HEK293T (cell line): Measurements from ENCODE around the gene TMEM37.
"Not testable (repeated sequence)": the region's sequence is repeated elsewhere in the genome, so short reads cannot be mapped to it uniquely, and the experiment has no call there.

Source experiments
- CTCF ChIA-PET: fragments of 350-600 bp; formaldehyde crosslinking; extraction: SDS; loops from one replicate; lab custom pipeline; 2021; ENCODE audit warnings: antibody characterized with exemption, inconsistent platforms; lab: Yijun Ruan, JAX
- POLR2A ChIA-PET: fragments of 350-600 bp; formaldehyde crosslinking; extraction: SDS; loops from one replicate; lab custom pipeline; 2020; ENCODE audit warnings: antibody characterized with exemption, inconsistent platforms; lab: Yijun Ruan, JAX
- DNase-seq: peaks from one replicate; pipeline ENCODE4 v3.0.0; 2012; ENCODE audit warnings: mixed read lengths; ENCODE audit errors: extremely low spot score
- ARNT ChIP-seq: fragments of 450-650 bp; IDR thresholded peaks from 2 replicates; pipeline ENCODE4 v1.6.1; 2017; ENCODE audit warnings: mild to moderate bottlenecking
- BHLHE40 ChIP-seq: fragments of 450-650 bp; IDR thresholded peaks from 2 replicates; pipeline ENCODE4 v1.6.1; 2016; ENCODE audit warnings: mild to moderate bottlenecking, moderate library complexity, borderline replicate concordance
- CTBP1 ChIP-seq: fragments of 450-650 bp; IDR thresholded peaks from 2 replicates; pipeline ENCODE4 v1.6.1; 2016; ENCODE audit warnings: borderline replicate concordance
- ELF4 ChIP-seq: fragments of 450-650 bp; IDR thresholded peaks from 2 replicates; pipeline ENCODE4 v1.6.1; 2017; ENCODE audit warnings: antibody characterized with exemption
- FOXA1 ChIP-seq: fragments of 450-650 bp; IDR thresholded peaks from 2 replicates; pipeline ENCODE4 v1.6.1; 2016; ENCODE audit warnings: mild to moderate bottlenecking
- FOXK2 ChIP-seq: fragments of 450-650 bp; IDR thresholded peaks from 2 replicates; pipeline ENCODE4 v1.6.1; 2016; ENCODE audit warnings: mild to moderate bottlenecking
- FOXM1 ChIP-seq: fragments of 450-650 bp; IDR thresholded peaks from 2 replicates; pipeline ENCODE4 v1.6.1; 2017; ENCODE audit warnings: mild to moderate bottlenecking, borderline replicate concordance
- HDGF ChIP-seq: fragments of 450-650 bp; IDR thresholded peaks from 2 replicates; pipeline ENCODE4 v1.6.1; 2017; ENCODE audit warnings: antibody characterized with exemption, borderline replicate concordance
- L3MBTL2 ChIP-seq: fragments of 450-650 bp; conservative IDR thresholded peaks from 2 replicates; pipeline ENCODE4 v1.6.1; 2016; ENCODE audit warnings: mild to moderate bottlenecking
- LEF1 ChIP-seq: fragments of 450-650 bp; IDR thresholded peaks from 2 replicates; pipeline ENCODE4 v1.6.1; 2017; ENCODE audit warnings: mild to moderate bottlenecking, borderline replicate concordance
- NFRKB ChIP-seq: fragments of 450-650 bp; IDR thresholded peaks from 2 replicates; pipeline ENCODE4 v1.6.1; 2016; ENCODE audit warnings: mild to moderate bottlenecking, moderate library complexity
- SP1 ChIP-seq: fragments of 450-650 bp; IDR thresholded peaks from 2 replicates; pipeline ENCODE4 v1.6.1; 2017
- SUZ12 ChIP-seq: fragments of 450-650 bp; IDR thresholded peaks from 2 replicates; pipeline ENCODE4 v1.6.1; 2016; ENCODE audit warnings: mild to moderate bottlenecking
- TARDBP ChIP-seq: fragments of 450-650 bp; IDR thresholded peaks from 2 replicates; pipeline ENCODE4 v1.6.1; 2016
- ZNF384 ChIP-seq: fragments of 450-650 bp; IDR thresholded peaks from 2 replicates; pipeline ENCODE4 v1.6.1; 2016
- TF ChIP-seq, protein P1 (sequence below): fragments of 450-650 bp; IDR thresholded peaks from 2 replicates; pipeline ENCODE4 v1.6.1; 2016

TMEM37 gene

GRCh38 chr2:119389615-119390306 lies 41.9 kb upstream of the TMEM37 start:
- ChIA-PET CTCF (interaction anchor here (0.6 kb wide), 1 partner anchor 1665 kb away, joined by 8 read pairs; no protein-coding TSS in a partner anchor), POLR2A (interaction anchor here (1.0 kb wide), 1 partner anchor 23 kb away, joined by 3 read pairs; the partner anchor contains the start of genes C2orf76 and DBI)
- no peak for DNase-seq
- TF ChIP-seq ELF4 (no peak), FOXK2 (no peak)
- TF ChIP-seq, protein P1, sequence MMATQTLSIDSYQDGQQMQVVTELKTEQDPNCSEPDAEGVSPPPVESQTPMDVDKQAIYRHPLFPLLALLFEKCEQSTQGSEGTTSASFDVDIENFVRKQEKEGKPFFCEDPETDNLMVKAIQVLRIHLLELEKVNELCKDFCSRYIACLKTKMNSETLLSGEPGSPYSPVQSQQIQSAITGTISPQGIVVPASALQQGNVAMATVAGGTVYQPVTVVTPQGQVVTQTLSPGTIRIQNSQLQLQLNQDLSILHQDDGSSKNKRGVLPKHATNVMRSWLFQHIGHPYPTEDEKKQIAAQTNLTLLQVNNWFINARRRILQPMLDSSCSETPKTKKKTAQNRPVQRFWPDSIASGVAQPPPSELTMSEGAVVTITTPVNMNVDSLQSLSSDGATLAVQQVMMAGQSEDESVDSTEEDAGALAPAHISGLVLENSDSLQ = no peak

DNA sequence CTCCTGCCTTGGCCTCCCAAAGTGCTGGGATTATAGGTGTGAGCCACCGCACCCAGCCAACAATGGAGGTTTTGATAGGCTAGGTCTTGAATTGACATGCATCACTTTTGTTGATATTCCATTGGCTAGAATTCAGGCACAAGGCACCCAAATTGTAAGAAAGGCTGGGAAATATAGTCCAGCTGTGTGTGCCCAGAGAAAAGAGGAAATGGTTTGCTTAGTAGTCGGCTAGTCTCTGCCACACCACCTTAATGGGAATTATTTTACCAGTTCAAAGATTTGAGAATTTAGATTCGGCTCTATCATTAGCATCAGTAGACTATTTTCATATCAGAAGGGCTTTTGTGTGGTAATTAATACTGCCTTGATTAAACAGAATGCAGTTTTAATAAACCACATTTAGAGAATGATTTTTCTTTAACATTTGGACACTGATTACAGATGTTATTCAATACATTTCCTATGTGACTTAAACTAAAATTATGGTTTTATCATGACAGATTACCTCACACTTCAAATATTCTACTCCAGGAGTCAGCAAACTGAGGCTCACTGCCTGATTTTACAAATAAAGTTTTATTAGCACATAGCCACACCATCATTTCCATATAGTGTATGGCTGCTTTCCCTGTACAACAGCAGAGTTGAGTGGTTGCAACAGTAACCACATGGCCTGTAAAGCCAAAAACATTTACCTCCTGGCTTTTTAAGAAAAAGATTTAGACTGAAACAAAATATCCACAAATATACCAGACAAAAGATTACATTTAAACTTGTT lies 37.5 kb upstream of the TMEM37 start:
- DNase-seq = no peak
- ChIA-PET CTCF (no interaction called here), POLR2A (no interaction called here)
- TF ChIP-seq, protein P1 = no peak
- no peak for TF ChIP-seq SP1
- no peak for TF ChIP-seq FOXM1
- TF ChIP-seq TARDBP = no peak
- no peak for TF ChIP-seq SUZ12
- no peak for TF ChIP-seq ARNT
- no peak for TF ChIP-seq BHLHE40
- TF ChIP-seq FOXA1 = no peak
- no peak for TF ChIP-seq L3MBTL2
- no peak for TF ChIP-seq NFRKB
- no peak for TF ChIP-seq FOXK2
- no peak for TF ChIP-seq LEF1
- no peak for TF ChIP-seq HDGF
- TF ChIP-seq ZNF384 = no peak
- no peak for TF ChIP-seq ELF4
- no peak for TF ChIP-seq CTBP1

DNA sequence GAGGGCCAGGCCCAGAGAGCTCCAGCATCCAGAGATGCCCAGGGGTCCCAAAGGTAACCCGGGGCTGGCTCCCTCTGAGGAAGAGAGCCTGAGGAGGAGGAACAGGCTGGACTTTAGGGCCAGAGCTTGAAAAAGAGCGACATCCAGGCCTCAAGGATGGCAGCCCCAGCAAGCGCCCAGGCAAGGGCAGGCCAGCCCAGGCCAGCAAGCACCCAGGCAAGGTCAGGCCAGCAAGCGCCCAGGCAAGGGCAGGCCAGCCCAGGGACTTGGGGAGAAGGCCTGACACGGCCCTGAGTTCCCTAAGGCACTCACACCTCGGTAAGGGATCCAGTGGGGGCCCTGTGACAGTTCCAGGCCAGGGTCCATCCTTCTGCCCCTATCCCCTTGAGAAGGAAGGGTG lies 34.5 kb upstream of the TMEM37 start:
- no peak for DNase-seq
- no peak for TF ChIP-seq HDGF
- TF ChIP-seq FOXM1 = no peak
- TF ChIP-seq ARNT = no peak
- no peak for TF ChIP-seq ZNF384
- TF ChIP-seq ELF4 = no peak
- TF ChIP-seq FOXA1 = no peak
- CTCF ChIA-PET = interaction anchor here (0.9 kb wide), 1 partner anchor 79 kb away, joined by 3 read pairs; no protein-coding TSS in a partner anchor
- POLR2A ChIA-PET = no interaction called here

DNA sequence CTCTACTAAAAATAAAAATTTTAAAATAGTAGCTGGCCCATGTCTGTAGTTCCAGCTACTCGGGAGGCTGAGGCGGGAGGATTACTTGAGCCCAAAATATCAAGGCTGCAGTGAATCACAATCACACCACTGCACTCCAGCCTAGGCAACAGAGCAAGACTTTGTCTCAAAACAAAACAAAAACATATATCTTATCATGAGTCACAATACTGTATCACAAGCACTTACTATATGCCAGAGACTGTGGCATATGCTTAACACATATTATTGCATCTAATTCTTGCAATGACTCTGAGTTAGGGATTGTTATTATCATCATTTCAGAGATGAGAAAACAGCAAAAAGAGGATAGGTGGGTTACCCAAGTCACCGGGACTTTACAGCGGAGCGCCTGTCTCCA lies 29.5 kb upstream of the TMEM37 start:
- TF ChIP-seq L3MBTL2 (no peak), NFRKB (no peak), SUZ12 (no peak), CTBP1 (no peak), HDGF (no peak), FOXK2 (no peak), ARNT (no peak), FOXA1 (no peak), LEF1 (no peak), ELF4 (no peak), ZNF384 (no peak), BHLHE40 (no peak), FOXM1 (no peak), TARDBP (no peak), SP1 (no peak)
- TF ChIP-seq, protein P1 = no peak
- no peak for DNase-seq
- ChIA-PET POLR2A (no interaction called here), CTCF (no interaction called here)

DNA sequence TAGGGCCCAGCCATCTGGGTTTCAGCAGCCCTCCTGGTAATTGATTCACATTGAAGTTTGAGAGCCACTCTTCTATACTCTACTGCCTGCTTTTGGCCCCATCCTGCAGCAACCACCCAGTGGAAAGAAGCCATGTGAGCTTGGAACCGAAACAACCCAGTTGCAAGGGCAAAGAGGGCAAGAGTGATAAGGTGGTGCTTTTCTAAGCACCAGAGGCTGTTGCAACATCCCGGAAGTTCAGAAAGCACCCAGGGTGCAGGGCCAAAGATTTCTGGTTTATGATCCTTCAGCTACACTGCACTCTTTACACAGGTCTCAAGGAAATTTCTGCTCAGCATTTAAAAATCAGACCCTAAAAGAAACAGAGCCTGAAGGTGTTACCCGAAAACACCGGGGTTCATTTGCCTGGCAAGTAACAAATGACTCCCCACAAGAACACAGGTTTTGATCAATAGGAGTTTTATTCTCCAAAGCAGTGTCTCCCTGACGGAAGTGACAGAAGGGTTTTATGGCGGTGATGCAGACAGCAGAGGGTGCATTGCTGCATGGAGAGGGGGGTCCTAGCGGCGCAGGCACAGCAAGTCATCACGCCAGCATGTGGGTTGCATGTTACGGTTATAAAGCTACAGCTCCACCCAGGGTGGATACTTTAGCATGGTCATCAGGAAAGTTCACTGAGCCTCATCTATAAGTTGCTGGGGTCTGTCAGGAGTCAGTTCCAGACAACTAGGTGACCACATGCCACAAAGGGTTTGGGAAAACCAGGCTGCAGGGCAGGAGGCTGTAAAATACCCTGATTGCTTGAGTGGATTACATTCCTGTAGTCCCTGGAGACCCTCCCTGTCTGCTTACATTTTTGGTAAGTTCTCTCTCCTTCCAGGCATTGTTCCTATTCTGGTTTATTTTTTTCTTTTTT lies 28.8 kb upstream of the TMEM37 start:
- ChIA-PET CTCF (no interaction called here), POLR2A (no interaction called here)
- no peak for DNase-seq
- TF ChIP-seq FOXA1 (no peak), ARNT (no peak), ELF4 (no peak), HDGF (no peak), TARDBP (no peak), LEF1 (no peak), ZNF384 (no peak), BHLHE40 (no peak), FOXK2 (no peak), SUZ12 (no peak), L3MBTL2 (no peak)

GRCh38 chr2:119403618-119404017 lies 28.0 kb upstream of the TMEM37 start:
- CTCF ChIA-PET, POLR2A ChIA-PET, DNase-seq: not testable (repeated sequence)
